ENCODE data around the gene PPARG. TPM values are rescaled to one million over a fixed set of nuclear protein-coding genes. Genes with fewer than 3 reads are reported as not detected.

PPARG gene
- total and polyA plus RNA-seq, 10 of the 15 experiments (the other 5 are each of a cell fraction or from before 2014, with no cell fraction given): 0.06 to 0.86 (median 0.12) TPM; not detected in 5

- no peak for TF ChIP-seq ZBTB40 (IDR thresholded peaks at IDR 0.05; ENCODE audit: borderline replicate concordance)
- no peak for TF ChIP-seq NFXL1 (IDR thresholded peaks at IDR 0.05; ENCODE audit: borderline replicate concordance)
- no peak for TF ChIP-seq MEF2B (IDR thresholded peaks at IDR 0.05; ENCODE audit: partially characterized antibody, poor library complexity, severe bottlenecking)
- no peak for TF ChIP-seq SKIL (IDR thresholded peaks at IDR 0.05; ENCODE audit: low read depth, poor library complexity, severe bottlenecking)
- TF ChIP-seq NBN (IDR thresholded peaks at IDR 0.05): no peak
- no peak for TF ChIP-seq TAF1 (IDR thresholded peaks at IDR 0.05; ENCODE audit: borderline replicate concordance, low read depth, low read length)
- no peak for TF ChIP-seq CBX5 (IDR thresholded peaks at IDR 0.05; ENCODE audit: low read depth)
- TF ChIP-seq GATAD2B (conservative IDR thresholded peaks at IDR 0.05; ENCODE audit: low read depth): no peak
- no peak for TF ChIP-seq HCFC1 (IDR thresholded peaks at IDR 0.05; ENCODE audit: low read length)
- no peak for TF ChIP-seq RBBP5 (conservative IDR thresholded peaks at IDR 0.05)
- no peak for TF ChIP-seq NR2C2 (IDR thresholded peaks at IDR 0.05; ENCODE audit: borderline replicate concordance, control insufficient read depth, insufficient read length, low read depth)
- TF ChIP-seq SRF (IDR thresholded peaks at IDR 0.05; ENCODE audit: low read depth in 2 of 2, low read length in 2 of 2): no peak
- no peak for TF ChIP-seq ZSCAN29 (IDR thresholded peaks at IDR 0.05)
- TF ChIP-seq RAD21 (IDR thresholded peaks at IDR 0.05; ENCODE audit: insufficient read depth, low read depth, low read length): no peak
Measured at GRCh38 chr3:12352253-12352652, 63.4 kb downstream of the PPARG start (continued).
